ENCODE results near the gene ROBO4.

The ROBO4 gene

GRCh38 chr11:124889191-124890091, 8.2 kb downstream of the ROBO4 start:
- DNase-seq, result no peak

DNA sequence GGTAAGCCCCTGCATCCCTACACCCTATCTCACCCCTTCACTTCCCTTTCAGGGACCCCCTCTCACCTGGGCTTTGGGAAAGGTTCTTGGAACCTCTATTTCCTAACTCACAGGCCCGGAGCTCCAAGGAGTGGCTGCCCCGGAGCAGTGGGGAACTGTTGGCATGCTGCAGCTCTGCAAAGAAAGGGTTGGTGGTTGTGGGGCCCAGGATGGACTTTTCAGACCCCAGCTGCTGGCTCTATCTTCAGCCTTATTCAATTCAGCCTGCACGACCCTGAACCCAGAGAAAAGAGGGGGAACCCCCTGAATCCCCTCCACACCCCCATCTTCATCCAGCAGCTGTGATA, 10.0 kb downstream of the ROBO4 start:
- DNase-seq, result no peak

DNA sequence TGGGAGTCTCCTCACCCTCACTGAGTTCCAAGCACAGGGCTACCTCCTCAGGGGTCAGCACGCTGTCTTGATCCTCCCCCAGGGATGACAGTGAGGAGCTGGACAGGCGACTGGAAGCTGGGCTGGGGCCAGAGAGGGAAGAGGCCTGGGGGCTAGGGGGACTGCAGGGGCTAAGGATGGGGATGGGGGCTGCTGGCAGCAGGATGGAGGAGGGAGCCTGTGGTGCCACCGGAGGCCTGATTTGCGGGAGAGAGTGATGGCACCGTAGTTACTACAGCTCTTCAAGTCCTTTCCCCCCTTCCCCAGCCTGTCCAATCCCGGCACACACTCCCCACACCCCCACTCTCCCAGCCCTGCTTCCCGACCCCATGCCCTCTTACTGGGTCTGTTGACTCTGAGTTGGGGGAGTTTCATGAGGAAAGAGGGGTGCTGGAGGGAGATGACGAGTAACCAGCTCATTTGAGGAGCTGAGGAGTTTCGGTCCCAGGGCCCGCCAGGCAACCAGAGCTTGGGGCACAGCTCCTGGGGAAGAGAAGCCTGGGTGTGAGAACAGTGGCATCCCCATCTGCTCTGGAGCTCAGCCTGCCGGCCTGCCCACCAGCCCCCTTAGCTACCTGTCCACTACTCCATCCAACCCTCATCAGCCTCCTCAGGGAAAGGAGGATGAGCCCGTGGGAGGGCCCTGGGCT, 10.5 kb downstream of the ROBO4 start:
- no peak for DNase-seq

- DNase-seq, result no peak
These were observed 11.2 kb downstream of the ROBO4 start for GRCh38 chr11:124886476-124886875.

DNA sequence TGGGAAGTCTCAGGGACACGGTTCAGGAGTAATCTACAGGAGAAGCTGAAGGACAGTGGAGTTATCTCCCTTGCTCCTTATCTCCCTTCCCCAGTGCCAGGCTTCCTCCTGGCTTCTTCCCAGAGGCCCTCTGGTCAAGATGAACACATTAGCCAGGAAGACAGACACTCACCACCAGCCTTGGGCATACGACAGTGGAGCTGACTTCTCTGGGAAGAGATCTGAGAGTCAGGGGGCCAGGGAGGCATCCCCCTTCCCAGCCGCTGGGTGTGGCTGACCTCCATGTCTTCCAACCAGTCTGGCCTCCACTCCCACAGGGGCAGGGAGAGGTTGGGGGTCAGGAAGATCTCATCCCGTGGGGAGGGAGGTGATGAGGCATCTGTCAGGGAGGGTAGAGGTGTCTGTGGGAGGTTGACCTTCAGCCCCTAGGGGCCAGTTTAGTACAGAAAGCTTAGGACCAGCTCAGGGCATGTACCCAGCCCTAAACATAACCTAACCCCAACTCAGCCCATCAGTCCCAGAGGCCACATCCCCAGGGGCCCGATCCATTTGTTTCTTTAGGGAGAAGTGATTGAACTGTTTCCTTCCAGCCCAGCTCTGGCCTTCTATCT, 12.7 kb downstream of the ROBO4 start:
- no peak for DNase-seq

GRCh38 chr11:124884340-124884739, 13.3 kb downstream of the ROBO4 start:
- no peak for DNase-seq

DNA sequence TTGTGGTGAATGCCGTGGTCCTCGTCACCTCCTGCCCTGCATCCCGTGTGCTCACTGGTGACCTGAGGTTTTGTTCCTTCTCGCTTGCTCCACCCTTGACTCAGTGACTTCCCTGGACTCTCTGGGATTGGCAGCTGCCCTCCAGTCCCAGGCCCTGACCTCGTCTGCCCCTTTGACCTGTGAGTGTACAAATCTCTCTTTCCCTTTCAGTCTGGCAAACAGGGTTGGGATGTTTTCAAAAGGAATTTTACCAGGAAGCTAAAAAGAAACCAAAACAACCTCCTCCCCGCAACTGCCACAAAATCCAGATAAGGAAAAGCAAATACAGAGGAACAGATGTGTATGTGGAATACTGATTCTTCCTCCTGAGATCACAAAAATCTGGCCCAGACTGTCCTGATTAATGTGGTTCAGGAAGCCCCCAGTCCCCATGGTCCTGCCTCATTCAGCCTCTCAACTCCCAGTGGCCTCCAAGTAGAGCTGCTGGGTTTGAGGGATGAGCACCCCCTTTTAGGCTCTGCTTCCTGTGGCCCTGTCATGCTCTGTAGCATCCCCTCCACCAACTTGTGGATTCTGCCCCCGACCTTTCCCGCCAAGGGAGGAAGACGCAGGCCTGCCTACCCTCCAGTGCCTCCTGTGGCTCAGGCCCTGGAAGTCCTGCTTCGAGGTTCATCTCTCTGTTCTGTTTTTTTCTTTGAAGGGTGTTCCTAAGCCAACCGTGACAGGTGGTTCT, 15.2 kb downstream of the ROBO4 start:
- no peak for DNase-seq

GRCh38 chr11:124880958-124881357, 16.7 kb downstream of the ROBO4 start:
- DNase-seq, result no peak

DNA sequence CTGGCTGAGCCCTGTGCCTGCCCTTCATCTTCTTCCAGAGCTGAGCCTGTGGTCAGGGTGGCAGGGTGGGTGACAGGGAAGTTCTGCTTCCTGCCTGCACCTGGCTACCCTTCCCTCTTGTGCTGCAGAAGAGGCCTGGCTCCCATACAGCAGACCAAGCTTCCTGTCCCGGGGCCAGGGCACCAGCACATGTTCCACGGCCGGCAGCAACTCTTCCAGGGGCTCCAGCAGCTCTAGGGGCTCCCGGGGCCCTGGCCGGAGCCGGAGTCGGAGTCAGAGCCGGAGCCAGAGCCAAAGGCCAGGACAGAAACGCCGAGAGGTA, 17.4 kb downstream of the ROBO4 start:
- DNase-seq, result no peak

DNA sequence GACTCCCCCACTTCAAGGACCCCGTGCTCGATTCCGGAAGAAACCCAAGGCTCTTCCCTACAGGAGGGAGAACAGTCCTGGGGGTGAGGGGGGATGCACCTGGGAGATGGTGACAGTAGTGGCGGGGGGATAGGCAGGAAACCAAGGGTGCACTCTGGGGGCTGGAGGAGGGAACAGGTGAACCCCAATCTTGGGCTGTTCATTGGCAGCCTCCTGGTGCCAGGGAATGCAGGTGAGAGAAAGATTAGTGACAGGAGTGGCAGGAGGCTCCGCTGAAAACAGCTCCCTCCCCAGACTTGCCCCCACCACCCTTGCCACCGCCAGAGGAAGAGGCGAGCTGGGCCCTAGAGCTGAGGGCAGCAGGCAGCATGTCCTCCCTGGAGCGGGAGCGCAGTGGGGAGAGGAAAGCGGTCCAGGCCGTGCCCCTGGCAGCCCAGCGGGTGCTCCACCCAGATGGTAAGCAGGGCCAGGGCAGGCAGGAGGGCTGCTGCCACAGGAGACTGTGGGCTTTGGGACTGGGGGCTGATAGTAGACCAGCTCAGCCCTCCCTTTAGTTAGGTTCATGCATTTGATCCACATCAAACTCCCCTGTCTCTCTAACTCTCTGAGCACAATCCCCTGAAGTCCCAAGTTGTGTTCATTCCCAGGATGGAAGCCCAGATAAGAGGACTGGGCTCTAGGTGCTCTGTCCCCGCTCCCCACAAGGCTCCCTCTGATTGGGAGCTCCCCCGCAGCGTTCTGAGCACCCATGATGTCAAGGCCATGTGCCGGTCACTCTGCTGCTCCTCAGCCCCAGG, 18.0 kb downstream of the ROBO4 start:
- DNase-seq, result no peak

DNA sequence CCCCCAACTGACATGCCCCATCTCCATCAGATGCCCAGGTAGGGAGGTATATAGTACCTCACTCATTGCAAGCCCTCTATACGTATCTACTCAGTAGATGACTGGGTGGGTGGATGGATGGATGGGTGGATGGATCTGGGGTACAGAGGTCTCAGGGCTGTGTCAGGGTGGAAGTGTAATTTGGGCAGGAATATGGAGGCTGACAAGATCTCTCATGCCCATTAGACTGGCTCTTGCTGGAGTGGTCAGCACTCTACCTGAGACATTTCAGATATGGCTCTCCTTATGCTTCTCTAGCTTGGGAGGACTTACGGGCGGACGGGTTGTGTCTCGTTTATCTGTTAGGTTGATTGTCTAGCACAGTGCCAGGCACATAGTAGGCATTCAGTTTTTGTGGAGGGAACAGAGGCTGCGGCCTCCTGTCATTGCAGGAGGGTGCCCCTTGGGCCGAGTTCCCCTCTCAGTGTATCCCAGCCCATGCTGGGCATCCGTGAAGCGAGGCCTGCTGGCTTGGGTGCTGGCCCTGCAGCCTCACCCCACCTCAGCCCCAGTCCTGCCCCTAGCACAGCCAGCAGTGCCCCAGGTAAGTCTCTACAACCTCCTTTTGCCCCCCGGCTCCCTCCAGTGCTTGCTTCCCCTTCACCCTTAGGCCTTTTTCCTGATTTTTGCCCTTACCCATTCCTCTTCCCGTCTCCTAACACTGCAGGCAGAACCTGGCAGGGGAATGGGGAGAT, 18.7 kb downstream of the ROBO4 start:
- DNase-seq, result no peak

GRCh38 chr11:124877910-124878758, 19.5 kb downstream of the ROBO4 start:
- DNase-seq, result no peak

DNA sequence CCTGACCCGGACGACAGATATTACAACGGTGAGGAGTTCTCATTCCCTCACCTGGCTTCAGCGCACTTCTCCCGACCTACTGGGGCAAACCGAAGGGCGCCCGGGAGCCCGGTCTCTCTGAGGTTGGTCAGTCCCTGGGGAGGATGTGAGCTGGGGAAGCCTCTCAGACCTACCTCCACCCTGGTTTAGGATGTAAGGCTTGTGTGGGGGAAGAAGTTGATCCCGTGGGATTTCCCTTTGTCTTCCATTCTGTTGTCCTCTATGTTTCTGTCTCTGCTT, 20.1 kb downstream of the ROBO4 start:
- no peak for DNase-seq

- no peak for DNase-seq
These were observed 20.6 kb downstream of the ROBO4 start for GRCh38 chr11:124876818-124877630.

DNA sequence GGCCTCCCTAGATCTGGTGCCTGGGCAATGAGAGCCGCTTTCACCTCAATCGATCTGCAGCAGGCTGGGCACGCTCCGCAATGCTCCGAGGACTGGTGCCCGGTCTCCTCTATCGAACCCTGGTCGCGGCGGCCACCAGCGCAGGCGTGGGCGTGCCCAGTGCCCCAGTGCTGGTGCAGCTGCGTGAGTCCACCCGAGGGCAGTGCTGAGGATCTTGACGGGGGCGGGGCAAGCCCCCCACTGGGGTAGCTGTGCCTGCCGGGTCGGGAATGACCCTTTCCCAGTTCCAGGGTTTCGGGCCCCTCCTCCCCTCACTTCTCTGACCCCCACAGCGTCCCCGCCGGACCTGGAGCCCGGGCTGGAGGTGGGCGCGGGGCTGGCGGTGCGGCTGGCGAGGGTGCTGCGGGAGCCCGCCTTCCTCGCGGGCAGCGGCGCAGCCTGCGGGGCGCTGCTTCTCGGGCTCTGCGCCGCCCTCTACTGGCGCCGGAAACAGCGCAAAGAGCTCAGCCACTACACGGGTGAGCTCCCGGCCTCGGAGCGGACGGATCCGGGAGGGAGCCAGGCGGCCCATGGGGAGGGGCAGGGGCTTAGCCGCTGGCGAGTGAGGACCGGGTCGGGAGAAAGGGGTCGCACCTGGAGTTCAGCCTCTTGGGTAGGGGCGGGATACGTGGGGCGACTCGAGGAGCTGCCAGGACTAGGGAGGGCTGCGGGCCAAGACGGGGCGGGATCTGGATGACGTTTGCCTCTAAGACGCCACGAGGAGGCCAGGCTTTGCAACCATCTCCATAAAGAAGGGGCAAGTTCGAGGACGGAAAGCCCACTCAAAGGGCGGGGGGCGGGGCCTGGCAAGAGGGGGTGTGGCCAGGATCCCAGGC, 21.5 kb downstream of the ROBO4 start:
- peak; percentile 60 for DNase-seq

DNA sequence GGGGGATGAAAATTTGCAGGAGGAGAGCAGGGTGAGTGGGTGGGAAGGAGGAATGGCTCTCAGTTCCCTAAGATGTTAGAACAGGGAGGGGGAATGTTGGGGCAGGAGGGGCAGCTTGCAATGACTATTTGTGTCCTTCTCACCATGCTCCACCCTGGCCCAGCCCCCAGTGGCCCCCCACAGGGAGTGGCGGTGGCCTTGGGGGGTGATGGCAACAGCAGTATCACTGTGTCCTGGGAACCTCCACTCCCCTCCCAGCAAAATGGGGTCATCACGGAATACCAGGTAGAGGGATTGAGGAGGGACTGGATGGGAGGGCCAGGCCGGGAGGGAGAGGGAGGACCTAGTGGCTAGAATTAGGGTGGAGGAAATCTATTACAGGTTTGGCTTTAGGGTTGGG, 22.3 kb downstream of the ROBO4 start:
- DNase-seq, result no peak

GRCh38 chr11:124874571-124875255, 23.0 kb downstream of the ROBO4 start:
- no peak for DNase-seq

- DNase-seq, result no peak
These were observed 23.7 kb downstream of the ROBO4 start for GRCh38 chr11:124873951-124874350.

GRCh38 chr11:124872741-124873140, 24.9 kb downstream of the ROBO4 start:
- no peak for DNase-seq

Data from T-helper 9 cell (primary cell).